ENCODE data around the gene HRH1. TPM values are rescaled to one million over a fixed set of nuclear protein-coding genes. Genes with fewer than 3 reads are reported as not detected.

HRH1 gene
- total RNA-seq, 1 donor from 2014 or later, result 28.6 TPM

- Mint-ChIP-seq H3K27ac (ENCODE audit: unreplicated experiment) (peak overlapping the region; percentile 87), H3K9me3 (ENCODE audit: unreplicated experiment) (no peaks in the 10 kb centered on the region), H3K36me3 (ENCODE audit: unreplicated experiment) (peaks cover 4% of the 10 kb centered on the region), H3K4me3 (ENCODE audit: unreplicated experiment) (no peak overlapping the region), H3K27me3 (ENCODE audit: unreplicated experiment) (no peaks in the 10 kb centered on the region), H3K4me1 (ENCODE audit: unreplicated experiment) (peaks cover 63% of the 10 kb centered on the region)
- DNase-seq (ENCODE audit: extremely low spot score, unreplicated experiment), result no peak
- TF ChIP-seq, protein P1, sequence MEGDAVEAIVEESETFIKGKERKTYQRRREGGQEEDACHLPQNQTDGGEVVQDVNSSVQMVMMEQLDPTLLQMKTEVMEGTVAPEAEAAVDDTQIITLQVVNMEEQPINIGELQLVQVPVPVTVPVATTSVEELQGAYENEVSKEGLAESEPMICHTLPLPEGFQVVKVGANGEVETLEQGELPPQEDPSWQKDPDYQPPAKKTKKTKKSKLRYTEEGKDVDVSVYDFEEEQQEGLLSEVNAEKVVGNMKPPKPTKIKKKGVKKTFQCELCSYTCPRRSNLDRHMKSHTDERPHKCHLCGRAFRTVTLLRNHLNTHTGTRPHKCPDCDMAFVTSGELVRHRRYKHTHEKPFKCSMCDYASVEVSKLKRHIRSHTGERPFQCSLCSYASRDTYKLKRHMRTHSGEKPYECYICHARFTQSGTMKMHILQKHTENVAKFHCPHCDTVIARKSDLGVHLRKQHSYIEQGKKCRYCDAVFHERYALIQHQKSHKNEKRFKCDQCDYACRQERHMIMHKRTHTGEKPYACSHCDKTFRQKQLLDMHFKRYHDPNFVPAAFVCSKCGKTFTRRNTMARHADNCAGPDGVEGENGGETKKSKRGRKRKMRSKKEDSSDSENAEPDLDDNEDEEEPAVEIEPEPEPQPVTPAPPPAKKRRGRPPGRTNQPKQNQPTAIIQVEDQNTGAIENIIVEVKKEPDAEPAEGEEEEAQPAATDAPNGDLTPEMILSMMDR (IDR thresholded peaks at IDR 0.05), result no peak
Observed at GRCh38 chr3:11185144-11185543, 30.9 kb downstream of the HRH1 start.

DNA sequence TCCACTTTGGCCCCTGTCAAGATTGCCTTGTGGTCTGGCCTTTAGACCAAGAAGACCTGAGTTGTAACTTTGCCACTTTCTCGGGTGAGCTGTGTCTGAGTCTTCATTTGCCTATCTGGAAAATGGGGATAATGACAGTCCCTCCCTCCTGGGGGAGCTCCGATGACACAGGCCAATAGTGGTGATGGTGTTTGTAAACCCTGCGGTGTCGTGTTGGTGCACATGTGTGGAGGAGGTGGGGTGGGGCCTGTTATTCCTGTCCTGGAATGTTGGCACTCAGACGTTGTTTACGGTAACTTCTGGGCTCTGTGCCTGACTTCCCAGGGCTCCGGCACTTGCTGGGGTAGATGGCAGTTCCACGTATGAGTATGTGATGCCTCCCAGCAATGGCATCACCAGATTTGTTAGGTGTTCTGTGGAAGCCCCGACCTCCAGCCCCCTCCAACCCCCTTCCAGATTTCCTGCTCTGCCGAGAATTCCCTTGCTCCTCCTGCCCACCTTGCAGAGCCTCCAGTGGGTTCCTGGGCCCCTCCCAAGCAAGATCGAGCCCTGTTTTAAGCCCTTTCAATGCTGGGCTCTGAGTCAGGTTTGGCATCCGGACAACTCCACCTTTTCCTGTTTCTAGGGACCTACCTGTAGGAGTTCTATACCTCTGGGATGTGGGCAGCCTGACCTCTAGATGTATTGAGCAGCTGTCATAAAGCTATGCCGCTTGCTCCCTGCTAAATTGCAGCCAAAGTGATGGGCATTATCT is 31.4 kb downstream of the HRH1 start:
- TF ChIP-seq, protein P1 (IDR thresholded peaks at IDR 0.05), result no peak
- Mint-ChIP-seq H3K27ac (ENCODE audit: unreplicated experiment) (peak overlapping the region; percentile 87), H3K36me3 (ENCODE audit: unreplicated experiment) (no peaks in the 10 kb centered on the region), H3K9me3 (ENCODE audit: unreplicated experiment) (no peaks in the 10 kb centered on the region), H3K4me3 (ENCODE audit: unreplicated experiment) (no peak overlapping the region), H3K27me3 (ENCODE audit: unreplicated experiment) (no peaks in the 10 kb centered on the region), H3K4me1 (ENCODE audit: unreplicated experiment) (peaks cover 59% of the 10 kb centered on the region)
- no peak for DNase-seq (ENCODE audit: extremely low spot score, unreplicated experiment)

DNA sequence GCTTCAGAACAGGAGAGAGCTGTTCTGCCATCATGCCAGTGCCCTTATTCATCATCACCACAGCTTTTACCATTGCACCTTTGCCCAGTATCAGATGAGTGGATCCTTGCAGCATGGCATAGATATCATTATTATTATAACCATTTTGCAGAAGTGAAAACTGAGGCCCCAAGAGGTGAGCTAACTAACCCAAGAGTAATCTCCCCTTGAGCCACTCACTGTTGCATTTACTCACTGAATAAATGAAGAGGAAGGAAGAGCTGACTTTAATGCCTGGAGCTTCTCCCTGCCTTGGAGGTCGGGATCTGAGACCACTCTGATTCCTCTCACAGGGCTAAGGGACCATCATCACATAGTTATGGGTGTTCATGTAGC is 32.0 kb downstream of the HRH1 start:
- Mint-ChIP-seq H3K4me1 (ENCODE audit: unreplicated experiment) (peaks cover 58% of the 10 kb centered on the region), H3K27me3 (ENCODE audit: unreplicated experiment) (no peaks in the 10 kb centered on the region), H3K27ac (ENCODE audit: unreplicated experiment) (peak overlapping the region; percentile 87), H3K36me3 (ENCODE audit: unreplicated experiment) (no peaks in the 10 kb centered on the region), H3K9me3 (ENCODE audit: unreplicated experiment) (no peaks in the 10 kb centered on the region), H3K4me3 (ENCODE audit: unreplicated experiment) (no peak overlapping the region)
- TF ChIP-seq, protein P1 (IDR thresholded peaks at IDR 0.05), result no peak
- no peak for DNase-seq (ENCODE audit: extremely low spot score, unreplicated experiment)

DNA sequence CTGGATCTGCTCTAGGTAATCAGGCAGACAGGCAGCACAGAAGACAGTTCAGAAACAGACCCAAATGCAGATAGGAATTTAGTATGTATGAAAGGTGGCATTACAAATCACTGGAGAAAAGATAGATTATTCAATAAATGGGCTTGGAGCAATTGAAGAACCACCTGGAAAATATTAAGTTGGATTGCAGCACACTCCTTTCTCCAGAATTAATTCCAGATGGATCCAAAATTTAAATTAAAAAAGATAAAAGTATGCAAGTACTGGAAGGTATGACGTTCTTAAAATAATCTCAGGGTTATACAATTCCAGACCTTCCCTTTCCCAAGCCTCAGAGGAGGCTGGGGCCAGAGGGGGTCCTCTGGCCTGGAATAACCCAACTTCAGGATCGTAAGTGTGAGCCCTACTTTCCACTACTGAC is 32.5 kb downstream of the HRH1 start:
- DNase-seq (ENCODE audit: extremely low spot score, unreplicated experiment), result no peak

DNA sequence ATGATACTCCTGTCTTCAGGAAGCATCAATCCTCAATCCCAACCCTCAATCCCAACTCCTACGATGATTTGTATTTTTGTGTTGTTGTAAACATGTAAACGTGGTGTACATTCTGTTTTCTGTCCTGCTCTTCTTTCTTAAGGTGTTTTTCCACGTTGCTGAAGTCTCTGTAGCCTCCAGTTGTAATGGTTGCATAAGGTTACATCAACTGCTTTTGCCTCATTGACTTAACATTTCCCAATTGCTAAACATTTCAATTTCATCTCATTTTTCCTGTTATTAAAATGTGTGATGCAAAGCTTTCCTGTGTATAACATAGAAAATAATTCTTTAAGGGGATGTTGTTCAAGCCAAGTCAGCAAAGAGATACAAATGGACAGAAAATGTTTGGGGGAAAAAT is 33.4 kb downstream of the HRH1 start:
- H3K27me3 Mint-ChIP-seq (ENCODE audit: unreplicated experiment), result no peaks in the 10 kb centered on the region
- TF ChIP-seq, protein P1 (IDR thresholded peaks at IDR 0.05), result no peak
- peak overlapping the region; percentile 68 for H3K27ac Mint-ChIP-seq (ENCODE audit: unreplicated experiment)
- peaks cover 47% of the 10 kb centered on the region for H3K4me1 Mint-ChIP-seq (ENCODE audit: unreplicated experiment)
- H3K4me3 Mint-ChIP-seq (ENCODE audit: unreplicated experiment), result no peak overlapping the region
- H3K9me3 Mint-ChIP-seq (ENCODE audit: unreplicated experiment), result no peaks in the 10 kb centered on the region
- DNase-seq (ENCODE audit: extremely low spot score, unreplicated experiment), result no peak
- H3K36me3 Mint-ChIP-seq (ENCODE audit: unreplicated experiment), result peaks cover 5% of the 10 kb centered on the region

More for the DNA sequence above, 32.5 kb downstream of the HRH1 start:
- Mint-ChIP-seq H3K27me3 (ENCODE audit: unreplicated experiment) (no peaks in the 10 kb centered on the region), H3K4me1 (ENCODE audit: unreplicated experiment) (peaks cover 55% of the 10 kb centered on the region), H3K4me3 (ENCODE audit: unreplicated experiment) (no peak overlapping the region), H3K9me3 (ENCODE audit: unreplicated experiment) (no peaks in the 10 kb centered on the region), H3K27ac (ENCODE audit: unreplicated experiment) (peak overlapping the region; percentile 87), H3K36me3 (ENCODE audit: unreplicated experiment) (no peaks in the 10 kb centered on the region)
- TF ChIP-seq, protein P1 (IDR thresholded peaks at IDR 0.05), result no peak

Measured in osteocyte (in vitro differentiated cells).